GM18907 (cell line): Measurements from ENCODE around the gene LILRB5.
A peak's percentile ranks its signal among the peaks of the same experiment; 100 is the strongest.
"Not testable (repeated sequence)": the region's sequence is repeated elsewhere in the genome, so short reads cannot be mapped to it uniquely, and the experiment has no call there.

Source experiments
- ATAC-seq: cut with Tn5 transposase; IDR thresholded peaks from one replicate; pipeline ENCODE4 v1.9.1; 2021; ENCODE audit warnings: mild to moderate bottlenecking, moderate library complexity; ENCODE audit not compliant: unreplicated experiment

The LILRB5 gene

DNA sequence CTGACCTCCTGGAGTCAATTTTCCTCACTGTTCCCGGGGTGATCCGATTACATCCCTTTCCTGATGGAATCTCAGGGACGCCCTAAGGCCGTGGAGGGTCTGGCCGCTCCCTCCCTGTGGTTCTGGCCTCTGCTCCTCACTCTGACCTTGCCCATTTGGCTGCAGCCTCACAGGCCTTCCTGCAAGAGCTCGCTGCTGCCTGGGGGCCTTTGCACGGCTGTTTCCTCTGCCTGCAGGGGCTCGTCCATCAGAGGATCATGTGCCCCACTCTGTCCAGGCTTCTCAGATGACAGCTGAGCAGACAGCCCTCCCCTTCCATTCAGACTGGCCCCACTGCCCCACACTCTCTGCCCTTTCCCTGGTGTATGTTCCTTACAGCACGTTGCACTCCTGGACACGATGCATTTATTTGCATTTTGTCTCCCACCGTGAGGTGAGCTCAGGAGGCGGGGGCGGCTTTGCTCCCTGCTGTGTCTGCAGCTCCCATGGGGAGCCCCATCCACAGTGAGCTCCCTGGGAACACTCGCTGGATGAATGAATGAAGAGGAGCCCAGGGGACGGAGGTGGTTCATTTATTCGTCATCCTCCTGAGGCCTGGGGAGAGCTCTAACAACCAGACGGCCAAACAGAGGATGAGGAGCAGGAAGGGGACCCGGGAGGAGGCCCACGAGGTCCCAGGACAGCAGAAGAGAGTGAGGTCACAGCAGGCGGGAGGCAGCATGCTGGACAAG, 39.4 kb downstream of the LILRB5 start:
- ATAC-seq: not testable (repeated sequence)

DNA sequence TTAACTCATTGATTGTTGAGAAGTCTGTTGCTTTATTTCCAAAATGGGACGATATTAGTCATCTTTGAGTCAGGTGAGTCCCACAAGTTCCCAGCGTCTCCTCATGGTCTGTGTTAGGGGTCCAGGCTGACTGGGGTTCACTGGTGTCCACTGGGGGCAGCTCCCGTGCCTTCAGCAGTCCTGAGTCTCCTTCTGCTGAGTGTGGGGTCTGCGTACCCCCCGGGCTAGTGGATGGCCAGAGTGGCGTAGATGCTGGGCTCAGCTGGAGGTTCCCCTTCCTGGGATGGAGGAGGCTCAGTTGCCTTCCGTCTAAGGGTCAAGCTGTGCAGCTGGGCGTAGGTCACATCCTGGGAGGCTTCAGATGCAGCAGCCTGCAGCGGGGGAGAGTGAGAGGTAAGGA, 40.2 kb downstream of the LILRB5 start:
- no peak for ATAC-seq

DNA sequence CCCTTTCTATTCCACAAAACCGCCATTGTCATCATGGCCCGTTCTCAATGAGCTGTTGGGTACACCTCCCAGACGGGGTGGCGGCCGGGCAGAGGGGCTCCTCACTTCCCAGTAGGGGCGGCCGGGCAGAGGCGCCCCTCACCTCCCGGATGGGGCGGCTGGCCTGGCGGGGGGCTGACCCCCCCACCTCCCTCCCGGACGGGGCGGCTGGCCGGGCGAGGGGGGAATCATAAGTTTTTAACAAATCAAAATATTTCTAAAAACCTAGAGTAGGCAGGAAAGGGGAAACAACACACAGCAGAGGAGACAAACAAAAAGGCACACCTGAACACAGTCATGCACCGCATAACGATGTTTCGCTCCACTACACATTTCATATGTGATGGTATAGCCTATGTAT, 42.3 kb downstream of the LILRB5 start:
- not testable (repeated sequence) for ATAC-seq

DNA sequence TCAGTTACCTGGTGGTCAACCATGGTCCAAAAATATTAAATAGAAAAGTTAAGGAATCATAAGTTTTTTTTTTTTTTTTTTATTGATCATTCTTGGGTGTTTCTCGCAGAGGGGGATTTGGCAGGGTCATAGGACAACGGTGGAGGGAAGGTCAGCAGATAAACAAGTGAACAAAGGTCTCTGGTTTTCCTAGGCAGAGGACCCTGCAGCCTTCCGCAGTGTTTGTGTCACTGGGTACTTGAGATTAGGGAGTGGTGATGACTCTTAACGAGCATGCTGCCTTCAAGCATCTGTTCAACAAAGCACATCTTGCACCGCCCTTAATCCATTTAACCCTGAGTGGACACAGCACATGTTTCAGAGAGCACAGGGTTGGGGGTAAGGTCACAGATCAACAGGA, 42.9 kb downstream of the LILRB5 start:
- ATAC-seq: not testable (repeated sequence)

DNA sequence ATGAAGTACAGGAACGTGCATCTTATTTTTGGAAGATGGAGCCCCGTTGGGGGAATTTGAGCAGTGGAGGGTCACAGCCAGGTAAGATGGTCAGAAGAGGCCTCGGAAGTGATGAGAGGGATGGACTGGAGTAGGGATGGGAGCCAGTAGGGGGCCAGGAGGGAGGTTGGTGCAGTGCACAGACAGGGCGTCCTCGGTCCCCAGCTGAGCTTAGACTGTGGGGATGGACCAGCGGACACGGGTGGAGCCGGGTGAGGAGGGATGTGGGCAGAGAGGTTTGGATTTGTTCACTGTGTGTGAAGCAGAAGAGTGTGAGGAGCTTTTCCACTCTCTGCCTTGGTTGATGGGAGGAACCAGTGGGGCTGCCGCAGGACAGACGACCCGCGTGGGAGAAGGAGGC, 45.8 kb downstream of the LILRB5 start:
- no peak for ATAC-seq

DNA sequence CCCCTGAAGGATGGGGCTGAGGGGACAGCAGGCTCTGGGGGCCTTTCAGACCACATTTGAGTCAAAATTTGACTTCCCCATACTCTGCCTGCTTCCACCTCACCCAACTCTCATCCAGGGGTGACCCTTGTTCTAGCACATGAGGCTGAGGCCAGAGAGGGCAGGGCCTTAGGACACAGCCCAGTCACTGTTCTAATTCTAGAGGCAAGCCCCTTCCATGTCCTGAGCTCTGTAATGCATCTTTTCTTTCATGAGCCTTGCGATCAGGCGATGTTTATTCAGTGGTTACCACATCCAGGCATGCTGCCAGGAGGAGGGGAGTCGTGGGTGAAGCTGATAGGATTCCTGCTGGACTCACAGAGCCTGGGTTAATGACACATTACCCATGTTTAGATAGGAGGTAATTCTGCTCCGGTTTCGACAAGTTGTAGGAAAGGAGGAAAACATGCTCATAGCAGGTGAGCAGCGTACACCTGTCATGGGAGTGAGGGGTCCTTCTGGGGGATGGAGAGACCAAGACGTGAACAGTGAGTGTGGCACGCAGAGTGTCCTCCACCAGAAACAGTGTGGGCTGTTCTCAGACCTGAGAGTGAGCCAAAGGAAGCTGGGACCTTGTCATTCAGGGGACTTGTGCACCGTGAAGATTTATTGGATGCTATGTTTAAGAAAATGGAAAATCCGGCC, 47.1 kb downstream of the LILRB5 start:
- ATAC-seq: no peak

DNA sequence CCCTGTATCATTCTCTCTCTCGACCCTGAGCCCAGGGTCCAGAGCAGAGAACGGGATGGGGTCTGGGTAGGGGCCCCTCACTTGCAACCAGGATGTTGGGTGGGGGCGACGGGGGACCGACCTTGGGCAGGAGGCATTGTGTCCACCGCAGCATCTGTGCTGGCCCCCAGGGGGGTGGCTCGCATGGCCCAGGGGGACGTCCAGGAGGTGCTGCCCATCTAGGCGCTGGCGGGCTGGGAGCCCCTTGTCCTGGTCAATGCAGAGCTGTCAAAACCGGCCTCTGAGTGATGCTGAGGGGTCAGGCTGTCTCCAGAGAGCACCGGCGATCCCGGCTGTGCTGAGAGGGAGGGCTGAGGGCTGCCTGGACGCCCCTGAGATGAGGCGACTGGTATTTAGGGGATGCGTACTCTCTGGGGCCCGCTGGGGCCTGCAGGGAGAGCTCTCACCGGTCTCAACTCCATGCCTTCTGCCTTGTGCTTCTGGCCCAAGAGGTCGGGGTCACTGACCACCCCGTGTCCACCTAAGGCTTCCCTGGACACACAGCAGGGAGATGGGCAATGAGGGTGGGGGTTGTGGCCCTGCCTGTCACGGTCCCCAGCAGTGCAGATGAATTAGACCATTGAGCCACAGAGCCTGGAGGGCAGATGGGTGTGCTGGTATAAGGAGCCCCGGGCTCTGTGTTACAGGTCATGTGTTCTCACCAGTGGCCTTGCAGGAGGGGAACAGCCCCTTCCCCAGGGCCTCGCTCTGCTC, 47.8 kb downstream of the LILRB5 start:
- no peak for ATAC-seq

DNA sequence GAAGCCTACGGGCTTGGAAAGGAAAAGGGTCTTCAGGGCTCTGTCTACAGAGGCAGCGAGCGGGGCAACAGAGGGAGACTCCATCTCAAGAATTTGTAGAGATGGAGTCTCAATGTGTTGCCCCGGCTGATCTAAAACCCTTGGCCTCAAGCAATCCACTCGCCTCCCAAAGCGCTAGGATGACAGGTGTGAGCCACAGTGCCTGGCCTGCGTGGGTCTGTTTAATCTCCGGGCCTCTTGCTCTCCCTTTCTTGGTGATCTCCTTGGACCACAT, 48.4 kb downstream of the LILRB5 start:
- no peak for ATAC-seq

DNA sequence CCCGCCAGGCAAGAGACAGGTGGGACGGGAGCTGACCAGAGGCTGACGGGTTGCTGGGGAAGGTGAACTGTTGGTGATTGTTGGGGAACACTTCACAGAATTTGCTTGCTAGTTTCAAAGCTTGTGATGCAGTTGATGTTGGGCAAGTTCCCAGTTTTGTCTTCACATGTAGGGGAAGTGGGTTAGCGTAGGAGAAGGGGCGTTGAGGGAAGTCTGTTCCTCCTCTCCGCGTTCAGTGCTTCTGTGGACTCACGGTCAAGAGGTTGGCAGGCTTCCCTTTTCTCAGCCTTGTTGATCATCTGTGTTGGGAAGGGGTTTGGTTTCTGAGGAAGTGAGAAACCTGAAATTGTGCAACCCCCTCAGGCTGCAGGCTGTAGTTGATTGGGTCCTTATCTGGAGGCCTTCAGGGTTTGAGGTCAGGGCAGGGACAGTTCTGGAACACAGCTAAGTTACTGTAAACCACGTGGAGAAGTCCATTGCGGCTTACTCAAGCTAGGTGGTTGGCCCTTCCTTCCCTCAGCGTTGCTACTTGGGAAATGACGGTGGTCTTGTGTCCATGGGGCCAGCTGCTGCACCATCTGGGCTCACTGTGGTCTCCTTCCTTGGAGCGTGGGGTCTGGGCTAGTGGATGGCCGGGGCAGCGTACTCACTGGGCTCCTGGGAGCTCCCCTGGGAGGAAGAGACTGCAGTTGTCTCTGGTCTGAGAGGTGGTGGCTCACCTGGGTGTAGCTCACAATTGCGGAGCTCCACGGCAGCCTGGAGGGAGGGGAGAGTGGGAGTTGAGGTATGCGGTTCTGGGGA, 48.9 kb downstream of the LILRB5 start:
- peak; percentile 39 for ATAC-seq

DNA sequence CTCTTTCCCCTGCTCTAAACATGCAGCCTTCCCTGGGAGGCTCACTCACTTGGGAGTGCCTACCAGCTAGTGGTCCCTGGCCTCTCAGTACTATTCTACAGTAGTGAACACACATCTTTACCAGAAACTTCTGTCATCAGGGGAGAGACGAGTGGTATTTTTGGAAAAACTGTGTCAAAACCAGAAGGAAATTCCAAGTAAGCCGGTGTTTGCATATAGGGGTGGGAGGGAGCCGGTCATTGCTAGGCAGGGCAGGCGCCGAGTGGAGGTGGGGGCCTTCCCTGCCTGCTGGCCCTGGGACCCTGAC, 49.4 kb downstream of the LILRB5 start:
- no peak for ATAC-seq

DNA sequence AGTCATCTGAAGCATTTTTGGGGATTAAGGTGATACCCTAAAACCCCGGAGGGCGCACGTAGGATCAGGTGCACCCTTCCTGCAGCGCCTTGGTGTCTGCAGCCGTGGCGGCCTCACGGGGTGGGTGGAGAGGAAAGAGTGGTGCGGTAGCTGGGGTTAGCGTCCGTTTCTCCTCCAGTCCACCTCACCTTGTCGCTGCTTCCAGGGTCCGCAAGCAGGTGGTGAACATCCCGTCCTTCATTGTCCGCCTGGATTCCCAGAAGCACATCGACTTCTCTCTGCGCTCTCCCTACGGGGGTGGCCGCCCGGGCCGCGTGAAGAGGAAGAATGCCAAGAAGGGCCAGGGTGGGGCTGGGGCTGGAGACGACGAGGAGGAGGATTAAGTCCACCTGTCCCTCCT, 49.9 kb downstream of the LILRB5 start:
- ATAC-seq: not testable (repeated sequence)

DNA sequence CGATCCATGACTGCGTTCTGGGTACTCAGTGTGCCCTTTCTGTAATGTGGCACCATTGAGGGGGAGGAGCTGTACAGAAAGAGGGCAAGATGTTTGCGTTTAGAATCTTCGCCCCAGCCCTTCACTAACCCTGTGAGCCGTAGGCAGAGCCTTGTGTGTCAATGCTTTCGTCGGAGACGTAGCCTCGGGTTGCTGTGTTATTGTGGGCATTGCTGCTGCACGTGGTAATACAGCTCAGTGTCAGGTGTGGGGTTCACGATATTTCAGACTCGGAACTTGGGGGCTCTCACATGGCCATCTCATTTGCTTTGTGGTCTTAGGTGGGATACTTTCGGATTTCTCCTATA, 50.3 kb downstream of the LILRB5 start:
- ATAC-seq: no peak

DNA sequence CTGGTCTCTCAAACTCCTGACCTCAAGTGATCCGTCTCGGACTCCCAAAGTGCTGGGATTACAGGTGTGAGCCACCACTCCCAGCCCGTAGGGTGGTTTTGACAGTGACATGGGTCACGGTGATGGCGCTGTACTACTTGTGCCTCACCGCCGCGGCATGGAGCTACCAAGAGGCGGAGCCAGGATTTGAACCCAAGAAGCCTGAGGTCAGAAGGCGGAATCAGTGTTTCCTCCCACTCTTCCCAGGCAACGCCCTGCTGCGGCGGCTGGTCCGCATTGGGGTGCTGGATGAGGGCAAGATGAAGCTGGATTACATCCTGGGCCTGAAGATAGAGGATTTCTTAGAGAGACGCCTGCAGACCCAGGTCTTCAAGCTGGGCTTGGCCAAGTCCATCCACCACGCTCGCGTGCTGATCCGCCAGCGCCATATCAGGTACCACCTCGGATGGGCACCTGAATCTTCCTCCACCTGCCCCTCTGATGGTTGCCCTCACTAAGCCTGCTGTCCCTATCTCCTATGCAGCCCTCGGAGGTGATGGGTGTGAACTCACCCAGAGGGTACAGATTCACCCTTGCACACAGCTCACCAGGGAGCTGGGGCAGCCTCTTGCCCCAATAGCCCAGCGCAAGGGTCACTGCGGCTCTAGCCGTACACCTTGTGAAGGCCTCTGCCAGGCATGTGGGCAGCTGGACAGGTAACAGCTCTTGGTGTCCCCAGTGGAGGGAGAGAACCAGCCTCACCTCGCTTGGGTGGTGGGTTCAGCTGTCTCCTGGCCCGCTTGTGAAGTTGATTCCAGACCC, 50.8 kb downstream of the LILRB5 start:
- no peak for ATAC-seq

DNA sequence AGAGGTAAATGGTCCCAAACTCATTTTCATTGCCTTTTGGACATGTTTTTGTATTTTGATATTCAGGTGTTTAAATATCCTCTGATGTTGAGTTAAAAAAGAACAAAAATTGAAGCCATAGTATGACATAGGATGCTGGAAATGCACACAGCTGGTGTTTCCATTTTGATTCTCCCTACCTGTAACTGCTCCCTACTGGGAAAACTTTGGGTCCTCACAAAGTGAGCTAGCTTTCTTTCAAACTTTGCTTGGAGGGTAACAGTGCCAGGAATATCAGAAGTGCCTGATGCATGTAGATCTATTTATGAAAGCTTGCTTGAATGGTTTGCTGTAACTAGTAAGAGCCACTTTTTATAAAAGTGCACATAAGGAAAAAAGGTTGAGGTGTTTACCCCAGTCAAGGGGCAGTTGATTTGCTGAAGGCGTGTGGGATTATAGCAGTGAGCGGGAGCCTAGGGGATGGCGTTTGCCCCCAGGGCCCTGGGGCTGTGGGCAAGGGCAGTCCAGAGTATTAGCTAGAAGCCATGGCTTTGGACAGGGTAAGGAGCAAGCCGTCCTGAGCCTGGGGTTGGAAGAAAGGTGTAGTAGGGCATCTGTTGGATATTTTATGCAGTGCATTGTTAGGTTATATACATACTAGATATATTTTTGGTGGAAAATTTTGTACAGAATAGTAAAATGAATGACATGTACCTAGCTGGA, 52.2 kb downstream of the LILRB5 start:
- ATAC-seq: no peak

DNA sequence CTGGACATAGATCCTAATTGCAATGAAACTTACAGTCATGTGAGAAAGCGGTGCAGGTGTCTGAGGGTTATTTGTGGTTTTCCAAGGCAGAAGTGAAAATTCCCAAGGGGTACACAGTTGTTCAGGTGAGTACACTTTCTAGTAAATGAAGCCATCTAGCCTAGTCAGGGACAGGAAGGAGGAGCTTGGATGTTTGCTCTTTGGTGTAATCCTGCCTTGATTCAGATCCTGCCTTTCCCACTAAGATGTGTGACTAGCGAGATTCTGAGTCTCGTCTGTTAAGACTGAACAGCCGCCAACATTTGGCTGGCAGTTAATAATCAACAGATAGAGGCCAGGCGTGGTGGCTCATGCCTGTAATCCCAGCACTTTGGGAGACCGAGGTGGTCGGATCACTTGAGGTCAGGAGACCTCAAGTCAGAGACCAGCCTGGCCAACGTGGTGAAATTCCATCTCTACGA, 53.9 kb downstream of the LILRB5 start:
- ATAC-seq: no peak

DNA sequence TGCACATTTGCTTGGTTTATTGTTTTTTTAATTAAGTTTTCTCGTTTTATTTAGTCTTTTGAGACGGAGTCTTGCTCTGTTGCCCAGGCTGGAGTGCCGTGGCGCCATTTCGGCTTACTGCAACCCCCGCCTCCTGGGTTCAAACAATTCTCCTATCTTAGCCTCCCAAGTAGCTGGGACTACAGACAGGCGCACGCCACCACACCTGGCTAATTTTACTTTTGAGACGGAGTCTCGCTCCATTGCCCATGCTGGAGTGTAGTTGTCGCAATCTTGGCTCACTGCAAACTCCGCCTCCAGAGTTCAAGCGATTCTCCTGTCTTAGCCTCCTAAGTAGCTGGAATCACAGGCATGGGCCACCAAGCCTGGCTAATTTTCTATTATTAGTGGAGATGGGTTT, 55.1 kb downstream of the LILRB5 start:
- ATAC-seq: no peak

DNA sequence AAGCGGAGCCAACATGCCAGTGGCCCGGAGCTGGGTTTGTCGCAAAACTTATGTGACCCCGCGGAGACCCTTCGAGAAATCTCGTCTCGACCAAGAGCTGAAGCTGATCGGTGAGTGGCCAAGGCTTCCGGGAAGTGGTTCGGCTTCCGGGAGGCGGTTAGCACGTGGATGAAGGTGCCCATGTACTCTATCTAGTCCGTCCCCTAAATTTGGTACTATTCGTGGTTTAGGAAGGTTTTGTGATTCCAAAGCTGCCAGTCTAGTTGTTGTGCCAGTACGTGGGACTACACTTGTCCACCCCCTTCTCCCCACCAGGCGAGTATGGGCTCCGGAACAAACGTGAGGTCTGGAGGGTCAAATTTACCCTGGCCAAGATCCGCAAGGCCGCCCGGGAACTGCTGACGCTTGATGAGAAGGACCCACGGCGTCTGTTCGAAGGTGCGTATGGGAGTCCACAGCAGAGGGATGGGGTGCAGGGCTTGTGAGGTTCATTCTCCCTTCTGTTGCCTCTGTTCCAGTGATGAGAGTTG, 55.8 kb downstream of the LILRB5 start:
- ATAC-seq: no peak
